GM20431 (cell line): ENCODE data around the gene ATG3.
"Not testable (repeated sequence)": the region's sequence is repeated elsewhere in the genome, so short reads cannot be mapped to it uniquely, and the experiment has no call there.

Experiments
- in situ Hi-C: fragments of 300-500 bp; cut with MseI, MboI; formaldehyde crosslinking; loops from one replicate; pipeline ENCODE4 v1.15.0; 2020; ENCODE audit warnings: low sequenced_read_pairs; ENCODE audit not compliant: unreplicated experiment

Gene ATG3

DNA sequence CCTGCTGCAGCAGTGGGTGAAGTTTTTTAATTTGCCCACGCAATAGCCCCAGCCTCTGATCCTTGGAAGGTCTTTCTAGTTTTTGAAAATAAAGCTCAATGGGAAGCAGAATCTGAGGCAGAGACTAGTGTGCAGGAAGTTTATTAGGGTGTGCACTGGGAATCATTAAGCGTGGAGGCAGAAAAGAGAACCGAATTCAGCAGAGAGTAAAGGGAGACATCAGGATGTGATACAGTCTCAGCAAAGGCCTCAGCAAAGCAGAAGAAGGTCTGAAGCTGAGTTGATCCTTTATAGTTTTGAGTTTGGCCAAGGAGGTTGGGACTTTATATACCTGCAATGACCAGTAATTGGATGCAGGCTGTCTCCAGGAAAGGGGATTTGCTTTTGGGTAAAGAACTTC, 57.6 kb downstream of the ATG3 start:
- in situ Hi-C loops, result no loop called here

DNA sequence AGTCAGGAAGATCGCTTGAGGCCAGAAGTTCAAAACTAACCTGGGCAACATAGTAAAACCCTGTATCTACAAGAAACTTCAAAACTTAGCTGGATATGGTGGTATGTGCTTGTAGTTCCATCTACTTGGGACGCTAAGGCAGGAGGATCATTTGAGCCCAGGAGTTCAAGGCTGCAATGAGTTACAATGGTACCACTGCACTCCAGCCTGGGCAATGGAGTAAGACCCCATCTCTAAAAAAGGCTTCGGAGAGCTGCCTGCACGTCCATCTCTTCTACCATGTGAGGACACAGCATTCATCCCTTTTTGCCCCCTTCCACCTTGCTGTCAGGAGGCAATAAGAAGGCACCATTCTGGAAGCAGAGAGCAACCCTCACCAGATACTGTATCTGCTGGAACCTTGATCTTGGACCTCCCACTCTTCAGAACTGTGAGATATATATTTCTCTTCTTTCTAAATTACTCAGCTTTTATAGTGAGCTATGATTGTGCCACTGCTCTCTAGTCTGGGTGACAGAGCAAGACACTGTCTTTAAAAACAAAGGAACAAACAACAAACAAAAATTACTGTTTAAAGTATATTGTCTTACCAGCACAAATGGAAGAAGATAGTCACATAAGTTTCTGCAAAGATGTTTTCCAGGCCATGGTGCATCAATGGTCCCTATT, 58.3 kb downstream of the ATG3 start:
- in situ Hi-C loops, result no loop called here

DNA sequence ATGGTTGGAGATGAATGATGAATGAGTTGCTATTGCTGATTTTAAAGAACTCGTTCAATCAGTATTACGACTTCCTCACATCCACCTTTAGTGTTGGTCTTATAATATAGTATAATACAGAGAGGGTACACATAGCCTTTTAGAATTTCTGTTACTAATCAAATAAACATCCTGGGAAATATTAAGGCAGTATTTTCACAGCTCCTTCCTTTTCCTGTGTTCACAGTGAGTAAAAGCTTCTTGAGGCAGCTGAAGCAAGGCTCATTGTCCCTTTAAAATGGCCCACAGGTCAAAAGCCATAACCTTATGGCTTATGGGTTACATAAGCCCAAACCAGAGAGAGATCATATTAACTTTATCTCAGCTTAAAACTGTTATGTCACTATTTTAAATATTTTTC, 61.1 kb downstream of the ATG3 start:
- in situ Hi-C loops, result no loop called here

DNA sequence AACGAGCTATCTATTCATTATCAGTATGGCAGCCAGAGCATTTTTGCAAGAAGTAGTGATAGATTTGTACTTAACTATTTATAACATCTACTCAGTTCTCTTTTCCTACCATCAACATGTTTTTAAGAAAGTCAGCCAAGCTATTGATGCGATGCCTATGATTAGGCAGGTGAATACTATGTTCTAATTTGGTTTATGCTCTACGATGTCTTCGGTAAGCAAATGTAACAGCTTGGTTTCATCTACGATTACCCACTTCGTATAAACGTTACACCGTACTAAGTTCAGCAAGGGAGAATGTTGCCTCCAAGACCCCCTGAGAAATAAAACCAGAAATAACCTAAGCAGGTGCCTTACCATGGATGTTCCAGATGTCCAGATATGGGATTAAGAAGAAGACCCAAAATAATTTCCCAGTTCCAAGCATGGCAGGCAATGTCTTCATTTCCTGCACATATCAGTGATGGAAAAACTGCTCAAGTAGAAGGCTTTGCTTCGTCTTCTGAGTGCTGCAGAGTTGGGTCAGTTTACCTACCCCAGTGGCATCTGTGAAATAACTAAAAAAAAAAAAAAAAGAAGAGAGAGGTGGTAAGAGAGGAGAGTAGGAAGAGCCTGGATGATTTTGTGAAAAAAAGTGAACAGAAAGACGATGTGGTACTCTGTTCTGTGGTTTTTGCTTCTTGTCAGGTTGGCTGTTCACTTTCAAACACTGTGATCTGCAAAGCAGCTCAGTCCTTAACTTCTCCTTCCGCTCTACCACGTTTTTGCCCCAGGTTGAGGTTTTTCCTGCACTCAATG, 62.6 kb downstream of the ATG3 start, which contains the start of gene BTLA:
BTLA (minus strand) TSS at position 559 of the 798 bp plus-strand sequence; CDS start at position 445, 114 bp downstream.
- in situ Hi-C loops, result no loop called here

DNA sequence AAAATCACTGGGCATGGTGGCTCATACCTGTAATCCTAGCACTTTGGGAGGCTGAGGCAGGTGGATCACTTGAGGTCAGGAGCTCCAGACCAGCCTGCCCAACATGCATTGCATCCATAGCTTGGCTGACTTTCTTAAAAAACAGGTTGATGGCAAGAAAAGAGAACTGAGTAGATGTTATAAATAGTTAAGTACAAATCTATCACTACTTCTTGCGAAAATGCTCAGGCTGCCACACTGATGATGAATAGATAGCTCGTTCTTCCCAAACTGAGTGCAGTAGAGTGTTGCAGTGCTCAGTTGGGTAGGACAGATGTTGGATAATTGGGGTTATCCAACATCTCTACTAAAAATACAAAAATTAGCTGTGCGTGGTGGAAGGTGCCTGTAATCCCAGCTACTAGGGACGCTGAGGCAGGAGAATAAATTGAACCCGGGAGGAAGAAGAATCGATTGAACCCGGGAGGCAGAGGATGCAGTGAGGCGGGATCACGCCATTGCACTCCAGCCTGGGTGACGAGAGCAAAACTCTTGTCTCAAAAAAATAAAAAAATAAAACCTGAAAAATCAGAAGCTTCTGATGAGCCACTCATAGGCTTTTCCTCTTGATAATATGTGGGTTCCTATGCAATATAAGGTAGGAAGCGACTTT, 63.7 kb downstream of the ATG3 start:
- in situ Hi-C loops, result no loop called here

DNA sequence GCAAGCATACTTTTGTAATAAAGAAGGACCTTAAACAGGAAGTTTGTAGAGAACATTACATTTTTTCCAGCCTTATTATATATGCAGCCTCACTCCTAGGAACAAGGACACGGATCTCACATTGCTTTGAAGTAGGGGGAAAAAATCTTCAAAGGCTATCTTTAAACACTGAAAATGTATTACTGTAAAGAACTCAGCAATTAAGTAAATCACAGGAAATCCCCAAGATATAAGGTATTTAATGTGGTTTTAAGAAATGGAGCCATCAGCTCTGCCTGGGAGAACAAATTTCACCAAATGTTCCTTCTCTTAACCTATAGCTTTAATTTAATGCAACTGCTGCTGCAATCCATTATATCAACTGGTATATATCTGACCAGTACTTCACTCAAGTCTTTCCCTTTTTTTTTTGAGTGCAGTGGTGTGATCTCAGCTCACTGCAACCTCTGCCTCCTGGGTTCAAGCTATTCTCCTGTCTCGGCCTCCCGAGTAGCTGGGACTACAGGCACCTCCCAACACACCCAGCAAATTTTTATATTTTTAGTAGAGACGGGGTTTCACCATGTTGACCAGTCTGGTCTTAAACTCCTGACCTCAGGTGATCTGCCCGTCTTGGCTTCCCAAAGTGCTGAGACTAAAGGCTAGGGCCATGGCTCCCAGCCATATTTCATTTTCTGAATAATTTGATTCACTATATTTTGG, 65.2 kb downstream of the ATG3 start:
- in situ Hi-C loops, result no loop called here

DNA sequence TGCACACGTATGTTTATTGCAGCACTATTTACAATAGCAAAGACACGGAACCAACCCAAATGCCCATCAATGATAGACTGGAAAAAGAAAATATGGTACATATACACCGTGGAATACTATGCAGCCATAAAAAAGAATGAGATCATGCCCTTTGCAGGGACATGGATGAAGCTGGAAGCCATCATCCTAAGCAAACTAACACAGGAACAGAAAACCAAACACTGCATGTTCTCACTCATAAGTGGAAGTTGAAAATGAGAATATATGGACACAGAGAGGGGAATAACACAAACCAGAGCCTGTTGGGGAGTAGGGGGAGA, 67.4 kb downstream of the ATG3 start:
- in situ Hi-C loops, result not testable (repeated sequence)

DNA sequence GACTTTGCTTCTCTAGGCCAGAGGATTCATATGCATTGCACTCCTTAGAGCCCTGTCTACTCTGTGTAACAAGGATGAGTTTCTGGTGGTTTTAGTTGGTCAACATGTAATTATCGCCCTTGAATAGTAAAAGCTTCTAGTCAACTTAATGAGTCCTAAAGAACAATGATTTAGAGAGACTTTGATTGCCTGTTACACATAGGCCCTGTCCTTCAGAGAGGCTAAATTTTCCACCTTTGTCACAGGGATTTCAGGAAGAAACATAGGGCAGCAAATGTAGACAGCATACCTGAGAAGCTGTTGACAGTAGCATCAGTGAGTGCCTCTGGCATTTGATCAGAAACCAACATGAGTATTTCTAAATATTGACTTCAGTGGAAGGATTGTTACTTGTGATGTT, 69.6 kb downstream of the ATG3 start:
- in situ Hi-C loops, result no loop called here

DNA sequence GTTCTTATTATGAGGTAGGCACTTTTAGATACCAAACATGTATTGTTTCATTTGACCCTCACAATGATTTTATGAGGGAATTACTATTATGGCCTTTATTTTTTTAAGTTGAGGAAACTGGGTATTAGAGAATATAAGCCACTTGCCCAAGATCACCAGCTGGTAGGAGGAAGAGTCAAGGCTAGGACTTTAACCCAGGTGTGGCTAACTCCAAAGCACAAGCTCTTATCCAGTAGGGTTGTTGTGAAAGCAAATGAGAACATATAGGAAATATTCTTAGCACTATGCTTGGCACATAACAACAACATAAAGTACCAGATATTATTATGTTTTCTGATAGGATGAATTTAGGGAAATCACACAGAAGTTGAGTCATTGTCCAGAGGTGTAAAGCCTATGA, 70.4 kb downstream of the ATG3 start:
- in situ Hi-C loops, result no loop called here

DNA sequence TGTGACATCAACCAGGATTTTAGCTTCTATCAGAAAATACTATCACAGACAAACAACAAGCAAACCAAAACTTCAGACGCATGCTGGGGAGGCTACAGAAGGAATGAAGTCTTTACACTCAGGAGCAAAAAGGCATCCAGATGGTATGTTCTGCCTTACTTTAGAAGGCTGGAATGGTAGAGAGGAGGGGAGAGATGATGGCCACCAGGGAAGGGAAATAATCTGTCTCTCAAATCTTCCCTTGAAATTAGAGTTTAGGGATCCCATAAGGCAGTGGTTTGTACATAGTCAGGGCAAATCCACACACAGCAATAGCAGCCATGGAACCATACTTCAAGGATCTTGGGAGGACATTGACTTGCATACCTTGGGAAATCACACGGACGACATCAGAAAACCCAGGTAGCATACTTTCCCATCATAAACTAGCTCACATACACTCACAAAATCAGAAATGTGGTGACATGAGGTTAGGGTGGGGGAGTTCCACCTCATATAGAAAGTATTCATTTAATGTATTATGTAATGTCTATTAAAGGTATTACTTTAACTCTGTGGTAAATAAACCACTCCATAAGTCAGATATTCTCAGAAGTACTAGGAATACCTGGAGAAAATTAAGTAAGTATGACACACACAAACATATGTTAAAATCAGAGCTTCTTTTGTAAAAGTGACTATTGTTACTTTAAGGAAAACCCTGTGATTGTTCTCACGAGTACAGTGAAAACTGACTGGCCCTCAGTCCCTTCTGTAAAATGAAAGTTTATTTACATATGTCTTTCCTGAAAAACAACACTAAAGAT, 71.9 kb downstream of the ATG3 start:
- in situ Hi-C loops, result no loop called here

DNA sequence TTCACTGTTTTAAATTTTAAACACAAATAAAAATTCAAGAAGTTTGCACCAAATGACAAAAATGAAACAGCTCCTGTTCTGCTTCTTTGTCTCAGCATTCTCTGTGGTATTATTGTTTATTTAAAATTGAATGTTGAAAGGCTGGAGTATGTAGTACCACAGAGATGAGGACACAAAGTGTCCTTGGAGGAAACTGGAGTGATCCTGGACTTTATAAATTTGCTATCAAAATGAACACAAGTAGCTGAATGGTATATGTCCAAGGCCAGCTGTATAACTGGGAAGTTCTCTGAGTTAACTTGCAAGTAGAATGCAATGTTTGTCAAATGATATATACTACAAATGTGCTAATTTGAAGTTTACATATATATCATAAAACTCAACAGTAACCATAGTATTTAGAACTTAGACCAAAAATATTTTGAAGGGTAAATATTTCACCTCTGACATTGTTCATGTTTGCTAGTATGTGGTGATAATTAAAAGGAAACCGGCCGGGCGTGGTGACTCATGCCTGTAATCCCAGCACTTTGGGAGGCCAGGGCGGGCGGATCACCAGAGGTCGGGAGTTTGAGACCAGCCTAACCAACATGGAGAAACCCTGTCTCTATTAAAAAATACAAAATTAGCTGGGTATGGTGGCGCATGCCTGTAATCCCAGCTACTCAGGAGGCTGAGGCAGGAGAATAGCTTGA, 74.8 kb downstream of the ATG3 start:
- in situ Hi-C loops, result no loop called here

DNA sequence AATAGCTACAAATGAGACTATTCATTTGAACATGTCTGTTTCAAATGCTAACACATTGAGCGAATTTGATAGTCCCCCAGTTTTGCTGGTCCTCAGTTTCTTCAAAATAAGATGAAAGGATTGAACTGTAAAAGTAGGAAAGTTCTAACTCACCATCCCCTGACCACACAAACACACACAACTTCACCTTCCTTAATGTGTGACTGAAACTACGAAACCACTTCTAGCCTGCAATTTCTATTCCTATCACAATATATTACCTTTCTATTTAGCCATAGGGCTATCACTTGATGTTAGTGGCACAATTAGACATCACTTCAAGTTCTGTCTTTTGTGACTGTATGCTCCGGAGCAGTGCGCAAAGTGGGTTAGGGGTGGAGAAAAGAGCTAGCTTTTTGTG, 77.4 kb downstream of the ATG3 start:
- in situ Hi-C loops, result no loop called here

DNA sequence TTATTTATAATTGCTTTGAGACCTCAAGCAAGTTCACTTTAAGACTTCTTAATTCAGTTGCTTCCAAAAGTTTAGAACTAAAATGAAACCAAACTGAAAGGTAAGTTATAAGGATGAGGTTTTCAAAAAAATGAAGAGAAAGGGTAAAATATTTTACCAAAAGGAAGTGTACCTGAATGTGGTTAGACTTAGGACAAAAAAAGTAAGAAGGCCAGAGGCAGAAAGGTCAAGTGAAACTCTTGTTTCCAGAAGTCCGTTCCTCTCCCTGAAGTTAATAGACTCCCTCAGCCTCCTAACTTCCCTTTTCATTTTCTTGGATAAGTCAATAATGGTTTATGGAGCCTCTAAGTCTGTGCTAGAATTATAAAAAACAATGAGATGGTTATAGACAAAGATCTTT, 79.1 kb downstream of the ATG3 start:
- in situ Hi-C loops, result no loop called here
